WTC11 (cell line): ENCODE measurements around the gene LPIN3.

Source experiments
- CBFB ChIP-seq: sonication (generic); formaldehyde crosslinking; IDR thresholded peaks from 2 replicates; pipeline ENCODE4 v1.8.1; 2022; ENCODE audit warnings: mild to moderate bottlenecking, low read depth, missing genetic modification reagents
- CTCF ChIP-seq: fragments of 200-600 bp; IDR thresholded peaks from 2 replicates; pipeline ENCODE4 v1.8.0; 2022; ENCODE audit warnings: antibody characterized with exemption
- E2F1 ChIP-seq: sonication (generic); formaldehyde crosslinking; IDR thresholded peaks from 2 replicates; pipeline ENCODE4 v1.8.0; 2022; ENCODE audit warnings: mild to moderate bottlenecking, missing genetic modification reagents
- JUN ChIP-seq: sonication (generic); formaldehyde crosslinking; IDR thresholded peaks from 2 replicates; pipeline ENCODE4 v1.8.0; 2023; ENCODE audit warnings: mild to moderate bottlenecking, missing genetic modification reagents
- PREB ChIP-seq: sonication (generic); formaldehyde crosslinking; IDR thresholded peaks from 2 replicates; pipeline ENCODE4 v1.8.1; 2022; ENCODE audit warnings: mild to moderate bottlenecking, missing genetic modification reagents, moderate library complexity, borderline replicate concordance
- ZNF232 ChIP-seq: sonication (generic); formaldehyde crosslinking; IDR thresholded peaks from 2 replicates; pipeline ENCODE4 v1.8.0; 2022; ENCODE audit warnings: mild to moderate bottlenecking, missing genetic modification reagents
- ZNF396 ChIP-seq: fragments of 250-450 bp; sonication (Bioruptor Pico); IDR thresholded peaks from 2 replicates; pipeline ENCODE4 v1.8.0; 2021; ENCODE audit warnings: mild to moderate bottlenecking, moderate library complexity, borderline replicate concordance
- ZNF425 ChIP-seq: fragments of 250-450 bp; sonication (Bioruptor Pico); conservative IDR thresholded peaks from 2 replicates; pipeline ENCODE4 v1.9.0; 2021; ENCODE audit warnings: mild to moderate bottlenecking
- ZNF671 ChIP-seq: fragments of 250-450 bp; sonication (Bioruptor Pico); IDR thresholded peaks from 2 replicates; pipeline ENCODE4 v1.8.0; 2021; ENCODE audit warnings: mild to moderate bottlenecking

GRCh38 chr20:41340327-41341055, at the start of gene LPIN3:
- TF ChIP-seq ZNF671 (no peak), CTCF (no peak; the same call in 1 of the 2 replicates), JUN (no peak), E2F1 (CRISPR knock-in tag) (no peak), ZNF232 (CRISPR knock-in tag) (no peak), ZNF425 (CRISPR knock-in tag) (no peak), CBFB (CRISPR knock-in tag) (no peak), PREB (CRISPR knock-in tag) (no peak), ZNF396 (no peak)
